ENCODE data around the gene VILL.
A peak's percentile ranks its signal among the peaks of the same experiment; 100 is the strongest.
"Not testable (repeated sequence)": the region's sequence is repeated elsewhere in the genome, so short reads cannot be mapped to it uniquely, and the experiment has no call there.

The VILL gene

GRCh38 chr3:38032328-38032865 is 41.8 kb downstream of the VILL start:
- DNase-seq (ENCODE audit: low read depth in 1 of 2, low spot score in 1 of 2) = no peak

- DNase-seq (ENCODE audit: low read depth in 1 of 2, low spot score in 1 of 2) = not testable (repeated sequence)
These were observed 43.0 kb downstream of the VILL start for GRCh38 chr3:38033586-38033985.

GRCh38 chr3:38034335-38034734 is 43.7 kb downstream of the VILL start:
- not testable (repeated sequence) for DNase-seq (ENCODE audit: low read depth in 1 of 2, low spot score in 1 of 2)

GRCh38 chr3:38036286-38036685 is 45.7 kb downstream of the VILL start:
- no peak for DNase-seq (ENCODE audit: low read depth in 1 of 2, low spot score in 1 of 2)

GRCh38 chr3:38036906-38037305 is 46.3 kb downstream of the VILL start:
- DNase-seq (ENCODE audit: low read depth in 1 of 2, low spot score in 1 of 2) = no peak

- no peak for DNase-seq (ENCODE audit: low read depth in 1 of 2, low spot score in 1 of 2)
These were observed 47.9 kb downstream of the VILL start for GRCh38 chr3:38038447-38038911.

GRCh38 chr3:38039101-38039898 is 48.7 kb downstream of the VILL start, which contains the start of gene DLEC1:
Gene DLEC1 (plus strand): TSS chr3:38039208. CDS start chr3:38039226, 18 bp downstream.
- peak; percentile 64 to 73 for DNase-seq (ENCODE audit: low read depth in 1 of 2, low spot score in 1 of 2)

- DNase-seq (ENCODE audit: low read depth in 1 of 2, low spot score in 1 of 2) = peak in 1 of 2 donors; percentile 26
These were observed 49.3 kb downstream of the VILL start for GRCh38 chr3:38039899-38040261.

- DNase-seq (ENCODE audit: low read depth in 1 of 2, low spot score in 1 of 2) = no peak
These were observed 49.8 kb downstream of the VILL start for GRCh38 chr3:38040401-38040800.

GRCh38 chr3:38043486-38043885 is 52.9 kb downstream of the VILL start:
- DNase-seq (ENCODE audit: low read depth in 1 of 2, low spot score in 1 of 2) = no peak

- no peak for DNase-seq (ENCODE audit: low read depth in 1 of 2, low spot score in 1 of 2)
These were observed 55.4 kb downstream of the VILL start for GRCh38 chr3:38046027-38046426.

GRCh38 chr3:38046821-38047220 is 56.2 kb downstream of the VILL start:
- no peak for DNase-seq (ENCODE audit: low read depth in 1 of 2, low spot score in 1 of 2)

GRCh38 chr3:38047896-38048295 is 57.3 kb downstream of the VILL start:
- DNase-seq (ENCODE audit: low read depth in 1 of 2, low spot score in 1 of 2) = no peak

- no peak for DNase-seq (ENCODE audit: low read depth in 1 of 2, low spot score in 1 of 2)
These were observed 59.0 kb downstream of the VILL start for GRCh38 chr3:38049358-38050126.

- DNase-seq (ENCODE audit: low read depth in 1 of 2, low spot score in 1 of 2) = no peak
These were observed 60.5 kb downstream of the VILL start for GRCh38 chr3:38051131-38051530.

GRCh38 chr3:38053286-38053685 is 62.7 kb downstream of the VILL start:
- DNase-seq (ENCODE audit: low read depth in 1 of 2, low spot score in 1 of 2) = not testable (repeated sequence)

- DNase-seq (ENCODE audit: low read depth in 1 of 2, low spot score in 1 of 2) = not testable (repeated sequence)
These were observed 63.4 kb downstream of the VILL start for GRCh38 chr3:38053813-38054498.

GRCh38 chr3:38054499-38055001 is 64.0 kb downstream of the VILL start:
- DNase-seq (ENCODE audit: low read depth in 1 of 2, low spot score in 1 of 2) = no peak

Measured in activated T-helper 1 cell treated with anti-CD3 and anti-CD28 coated beads, Interleukin-2, amount 50 U/mL, for 16 hours (primary cell).